ENCODE measurements around the gene ACOT9.

- TF ChIP-seq YY1 (IDR thresholded peaks at IDR 0.05; ENCODE audit: low read depth) (no peak), RAD21 (IDR thresholded peaks at IDR 0.05; ENCODE audit: low read depth) (no peak), CREB1 (IDR thresholded peaks at IDR 0.05; ENCODE audit: low read depth) (no peak), EGR1 (IDR thresholded peaks at IDR 0.05) (no peak), ZBTB7A (IDR thresholded peaks at IDR 0.05; ENCODE audit: low read depth) (no peak), TAF1 (IDR thresholded peaks at IDR 0.05; ENCODE audit: low read depth) (no peak), EP300 (IDR thresholded peaks at IDR 0.05; ENCODE audit: borderline replicate concordance) (no peak), CEBPB (IDR thresholded peaks at IDR 0.05) (no peak), TEAD4 (IDR thresholded peaks at IDR 0.05) (no peak), MAX (IDR thresholded peaks at IDR 0.05) (no peak)
- TF ChIP-seq, protein P1, sequence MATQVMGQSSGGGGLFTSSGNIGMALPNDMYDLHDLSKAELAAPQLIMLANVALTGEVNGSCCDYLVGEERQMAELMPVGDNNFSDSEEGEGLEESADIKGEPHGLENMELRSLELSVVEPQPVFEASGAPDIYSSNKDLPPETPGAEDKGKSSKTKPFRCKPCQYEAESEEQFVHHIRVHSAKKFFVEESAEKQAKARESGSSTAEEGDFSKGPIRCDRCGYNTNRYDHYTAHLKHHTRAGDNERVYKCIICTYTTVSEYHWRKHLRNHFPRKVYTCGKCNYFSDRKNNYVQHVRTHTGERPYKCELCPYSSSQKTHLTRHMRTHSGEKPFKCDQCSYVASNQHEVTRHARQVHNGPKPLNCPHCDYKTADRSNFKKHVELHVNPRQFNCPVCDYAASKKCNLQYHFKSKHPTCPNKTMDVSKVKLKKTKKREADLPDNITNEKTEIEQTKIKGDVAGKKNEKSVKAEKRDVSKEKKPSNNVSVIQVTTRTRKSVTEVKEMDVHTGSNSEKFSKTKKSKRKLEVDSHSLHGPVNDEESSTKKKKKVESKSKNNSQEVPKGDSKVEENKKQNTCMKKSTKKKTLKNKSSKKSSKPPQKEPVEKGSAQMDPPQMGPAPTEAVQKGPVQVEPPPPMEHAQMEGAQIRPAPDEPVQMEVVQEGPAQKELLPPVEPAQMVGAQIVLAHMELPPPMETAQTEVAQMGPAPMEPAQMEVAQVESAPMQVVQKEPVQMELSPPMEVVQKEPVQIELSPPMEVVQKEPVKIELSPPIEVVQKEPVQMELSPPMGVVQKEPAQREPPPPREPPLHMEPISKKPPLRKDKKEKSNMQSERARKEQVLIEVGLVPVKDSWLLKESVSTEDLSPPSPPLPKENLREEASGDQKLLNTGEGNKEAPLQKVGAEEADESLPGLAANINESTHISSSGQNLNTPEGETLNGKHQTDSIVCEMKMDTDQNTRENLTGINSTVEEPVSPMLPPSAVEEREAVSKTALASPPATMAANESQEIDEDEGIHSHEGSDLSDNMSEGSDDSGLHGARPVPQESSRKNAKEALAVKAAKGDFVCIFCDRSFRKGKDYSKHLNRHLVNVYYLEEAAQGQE (IDR thresholded peaks at IDR 0.05; ENCODE audit: low read depth), result no peak
- TF ChIP-seq, protein P2, sequence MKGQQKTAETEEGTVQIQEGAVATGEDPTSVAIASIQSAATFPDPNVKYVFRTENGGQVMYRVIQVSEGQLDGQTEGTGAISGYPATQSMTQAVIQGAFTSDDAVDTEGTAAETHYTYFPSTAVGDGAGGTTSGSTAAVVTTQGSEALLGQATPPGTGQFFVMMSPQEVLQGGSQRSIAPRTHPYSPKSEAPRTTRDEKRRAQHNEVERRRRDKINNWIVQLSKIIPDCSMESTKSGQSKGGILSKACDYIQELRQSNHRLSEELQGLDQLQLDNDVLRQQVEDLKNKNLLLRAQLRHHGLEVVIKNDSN (IDR thresholded peaks at IDR 0.05), result no peak
Observed at GRCh38 chrX:23720117-23720677, 22.9 kb downstream of the ACOT9 start.

All from Ishikawa (cell line).